ENCODE data around the gene RABGAP1L. TPM values are rescaled to one million over a fixed set of nuclear protein-coding genes. Genes with fewer than 3 reads are reported as not detected.
A peak's percentile ranks its signal among the peaks of the same experiment; 100 is the strongest.

The RABGAP1L gene
- total and polyA plus RNA-seq, 2 donors from 2014 or later, result 16.2 to 48.5 TPM

GRCh38 chr1:174999216-174999935, 840.1 kb downstream of the RABGAP1L start:
- Histone ChIP-seq H3K27me3 (ENCODE audit: control insufficient read depth, insufficient read depth, low read length) (no peaks in the 10 kb centered on the region), H3K9me3 (ENCODE audit: control insufficient read depth in 2 of 3, insufficient read depth in 1 of 3, low read length in 3 of 3) (no peaks in the 10 kb centered on the region), H3K36me3 (ENCODE audit: control insufficient read depth in 2 of 3, insufficient read depth in 3 of 3, low read length in 3 of 3) (no peaks in the 10 kb centered on the region), H3K4me1 (ENCODE audit: control insufficient read depth in 2 of 3, insufficient read depth in 2 of 3, low read depth in 1 of 3, low read length in 3 of 3) (peaks cover 0 to 3% (median 3%) of the 10 kb centered on the region in 3 donors), H3K4me3 (ENCODE audit: low read length in 3 of 3) (peak overlapping the region; percentile 92 to 100 (median 94)), H3K9ac (ENCODE audit: low read length in 3 of 3) (peak overlapping the region; percentile 86 to 100 (median 99)), H3K27ac (ENCODE audit: low read depth in 2 of 2, low read length in 2 of 2) (peak overlapping the region; percentile 98 to 99)
- peak; percentile 66 for FAIRE-seq
- TF ChIP-seq CTCF (IDR thresholded peaks at IDR 0.05; ENCODE audit: borderline replicate concordance, extremely low read depth, insufficient read depth), result no peak
- intact Hi-C loops (cut with DNase I), result no loop called here
- DNase-seq, result peak; percentile 99 to 100 (median 99)

GRCh38 chr1:174999936-175000696, 840.8 kb downstream of the RABGAP1L start, which contains the start of gene CACYBP:
Gene CACYBP, plus strand, starts transcription at chr1:174999947. Its CDS starts 234 bp downstream, at chr1:175000181.
- FAIRE-seq, result no peak
- intact Hi-C loops (cut with DNase I), result no loop called here
- Histone ChIP-seq H3K27ac (ENCODE audit: low read depth in 2 of 2, low read length in 2 of 2) (peak within 1 kb of the TSS; percentile 98 to 99), H3K9ac (ENCODE audit: low read length in 3 of 3) (peak within 1 kb of the TSS; percentile 96 to 100 (median 99)), H3K9me3 (ENCODE audit: control insufficient read depth in 2 of 3, insufficient read depth in 1 of 3, low read length in 3 of 3) (no peaks in the 10 kb centered on the region), H3K36me3 (ENCODE audit: control insufficient read depth in 2 of 3, insufficient read depth in 3 of 3, low read length in 3 of 3) (no peaks in the 10 kb centered on the region), H3K27me3 (ENCODE audit: control insufficient read depth, insufficient read depth, low read length) (no peaks in the 10 kb centered on the region), H3K4me3 (ENCODE audit: low read length in 3 of 3) (peak within 1 kb of the TSS; percentile 92 to 100 (median 94)), H3K4me1 (ENCODE audit: control insufficient read depth in 2 of 3, insufficient read depth in 2 of 3, low read depth in 1 of 3, low read length in 3 of 3) (peaks cover 0 to 3% (median 3%) of the 10 kb centered on the region in 3 donors)
- peak in 2 of 5 donors; percentile 55 to 64 for DNase-seq
- TF ChIP-seq CTCF (IDR thresholded peaks at IDR 0.05; ENCODE audit: borderline replicate concordance, extremely low read depth, insufficient read depth), result no peak

- no peak for TF ChIP-seq CTCF (IDR thresholded peaks at IDR 0.05; ENCODE audit: borderline replicate concordance, extremely low read depth, insufficient read depth)
- H3K27me3 ChIP-seq (ENCODE audit: control insufficient read depth, insufficient read depth, low read length), result no peaks in the 10 kb centered on the region
- peak overlapping the region; percentile 44 to 86 (median 83) for H3K9ac ChIP-seq (ENCODE audit: low read length in 3 of 3)
- H3K27ac ChIP-seq (ENCODE audit: low read depth in 2 of 2, low read length in 2 of 2), result peak overlapping the region in 1 of 2 donors; percentile 98
- intact Hi-C loops (cut with DNase I), result no loop called here
- peaks cover 0 to 3% (median 3%) of the 10 kb centered on the region in 3 donors for H3K4me1 ChIP-seq (ENCODE audit: control insufficient read depth in 2 of 3, insufficient read depth in 2 of 3, low read depth in 1 of 3, low read length in 3 of 3)
- H3K4me3 ChIP-seq (ENCODE audit: low read length in 3 of 3), result peak overlapping the region; percentile 84 to 93 (median 88)
- FAIRE-seq (no peak), DNase-seq (no peak)
- no peaks in the 10 kb centered on the region for H3K36me3 ChIP-seq (ENCODE audit: control insufficient read depth in 2 of 3, insufficient read depth in 3 of 3, low read length in 3 of 3)
- H3K9me3 ChIP-seq (ENCODE audit: control insufficient read depth in 2 of 3, insufficient read depth in 1 of 3, low read length in 3 of 3), result no peaks in the 10 kb centered on the region
These were observed 841.4 kb downstream of the RABGAP1L start for GRCh38 chr1:175000697-175001187.
